Vagina (tissue), 2 donors: Measurements from ENCODE around the gene FBXO36. TPM values are rescaled to one million over a fixed set of nuclear protein-coding genes. Genes with fewer than 3 reads are reported as not detected.

ENCODE experiments used
- DNase-seq, 2 donors: peaks; one replicate each; pipeline ENCODE4 v3.0.0-alpha.2; 2017; ENCODE audit errors: extremely low spot score in 2 of 2
- H3K27ac ChIP-seq: fragments of 200-600 bp; sonication (generic); one replicate; pipeline ENCODE4 v1.5.1; 2019
- H3K27me3 ChIP-seq: fragments of 200-600 bp; sonication (generic); one replicate; pipeline ENCODE4 v1.5.1; 2019
- H3K36me3 ChIP-seq, 2 donors: fragments of 200-600 bp; sonication (generic); one replicate each; pipeline ENCODE4 v1.5.1; 2017 to 2019
- H3K4me1 ChIP-seq: fragments of 200-600 bp; sonication (generic); one replicate; pipeline ENCODE4 v1.5.1; 2019
- H3K4me3 ChIP-seq, 2 donors: fragments of 200-600 bp; sonication (generic); 1 replicate in 1 of 2; 2 replicates in 1 of 2; pipeline ENCODE4 v1.5.1; 2016 to 2019
- H3K9me3 ChIP-seq: fragments of 200-600 bp; sonication (generic); one replicate; pipeline ENCODE4 v1.5.1; 2019
- POLR2A ChIP-seq, 2 donors: fragments of 450-650 bp; IDR thresholded peaks; one replicate each; pipeline ENCODE4 v1.6.1; 2017; ENCODE audit warnings: antibody characterized with exemption in 2 of 2, mild to moderate bottlenecking in 2 of 2, moderate library complexity in 2 of 2
- POLR2AphosphoS5 ChIP-seq, 2 donors: sonication (generic); formaldehyde crosslinking; IDR thresholded peaks; one replicate each; pipeline ENCODE4 v1.9.0; 2017; ENCODE audit warnings: antibody characterized with exemption in 2 of 2, mild to moderate bottlenecking in 2 of 2, low read depth in 1 of 2; ENCODE audit not compliant: insufficient read depth in 1 of 2
- intact Hi-C: fragments of 100-400 bp; cut with DNase I; formaldehyde crosslinking; loops from one replicate; pipeline ENCODE4 v1.15.1; 2023
- total RNA-seq: library from RNA; depleted of rRNA; stranded (reverse); fragments of >200 nt; gene quantifications from one replicate; pipeline ENCODE4 v1.2.3, GENCODE V29; 2016
- TF ChIP-seq, protein P1 (sequence below), 3 experiments: fragments of 450-650 bp in 2 of 3; fragments of 200-600 bp in 1 of 3; sonication (generic) in 1 of 3; IDR thresholded peaks; one replicate each; pipeline ENCODE4 v1.5.1; 2017 to 2019; ENCODE audit warnings: antibody characterized with exemption in 3 of 3, mild to moderate bottlenecking in 2 of 3, moderate library complexity in 2 of 3

The FBXO36 gene
- total RNA-seq, 1 donor from 2014 or later, result 1.7 TPM

GRCh38 chr2:229930656-229931055 is 8.4 kb downstream of the FBXO36 start:
- no peaks in the 10 kb centered on the region for H3K27me3 ChIP-seq
- intact Hi-C loops, result no loop called here
- TF ChIP-seq, protein P1, sequence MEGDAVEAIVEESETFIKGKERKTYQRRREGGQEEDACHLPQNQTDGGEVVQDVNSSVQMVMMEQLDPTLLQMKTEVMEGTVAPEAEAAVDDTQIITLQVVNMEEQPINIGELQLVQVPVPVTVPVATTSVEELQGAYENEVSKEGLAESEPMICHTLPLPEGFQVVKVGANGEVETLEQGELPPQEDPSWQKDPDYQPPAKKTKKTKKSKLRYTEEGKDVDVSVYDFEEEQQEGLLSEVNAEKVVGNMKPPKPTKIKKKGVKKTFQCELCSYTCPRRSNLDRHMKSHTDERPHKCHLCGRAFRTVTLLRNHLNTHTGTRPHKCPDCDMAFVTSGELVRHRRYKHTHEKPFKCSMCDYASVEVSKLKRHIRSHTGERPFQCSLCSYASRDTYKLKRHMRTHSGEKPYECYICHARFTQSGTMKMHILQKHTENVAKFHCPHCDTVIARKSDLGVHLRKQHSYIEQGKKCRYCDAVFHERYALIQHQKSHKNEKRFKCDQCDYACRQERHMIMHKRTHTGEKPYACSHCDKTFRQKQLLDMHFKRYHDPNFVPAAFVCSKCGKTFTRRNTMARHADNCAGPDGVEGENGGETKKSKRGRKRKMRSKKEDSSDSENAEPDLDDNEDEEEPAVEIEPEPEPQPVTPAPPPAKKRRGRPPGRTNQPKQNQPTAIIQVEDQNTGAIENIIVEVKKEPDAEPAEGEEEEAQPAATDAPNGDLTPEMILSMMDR (IDR thresholded peaks at IDR 0.05), result no peak
- TF ChIP-seq POLR2A (IDR thresholded peaks at IDR 0.05) (no peak), POLR2AphosphoS5 (IDR thresholded peaks at IDR 0.05; ENCODE audit: insufficient read depth in 1 of 2, low read depth in 1 of 2) (no peak)
- no peak for DNase-seq
- no peaks in the 10 kb centered on the region for H3K36me3 ChIP-seq
- H3K9me3 ChIP-seq, result no peaks in the 10 kb centered on the region
- no peaks in the 10 kb centered on the region for H3K4me1 ChIP-seq
- no peak overlapping the region for H3K4me3 ChIP-seq
- H3K27ac ChIP-seq, result no peak overlapping the region

DNA sequence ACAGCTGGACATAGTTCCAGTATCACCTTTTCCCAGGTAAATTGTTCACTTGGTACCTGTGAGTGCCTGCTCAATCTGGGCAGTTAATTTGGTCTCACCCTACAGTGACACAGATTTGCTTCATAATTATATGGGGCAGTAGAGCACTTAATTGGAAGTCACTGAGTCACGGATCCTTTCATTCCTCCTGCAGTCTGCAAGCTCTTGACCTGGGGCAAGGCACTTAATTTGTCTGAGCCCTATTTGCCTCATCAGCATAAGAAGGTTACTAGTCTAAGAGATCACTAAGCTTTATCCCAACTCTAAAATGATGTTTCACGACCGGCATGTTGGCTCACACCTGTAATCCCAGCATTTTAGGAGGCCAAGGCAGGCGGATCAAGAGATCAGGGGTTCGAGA is 8.9 kb downstream of the FBXO36 start:
- H3K27ac ChIP-seq, result no peak overlapping the region
- DNase-seq, result no peak
- no peaks in the 10 kb centered on the region for H3K27me3 ChIP-seq
- H3K4me3 ChIP-seq, result no peak overlapping the region
- no peaks in the 10 kb centered on the region for H3K4me1 ChIP-seq
- H3K36me3 ChIP-seq, result no peaks in the 10 kb centered on the region
- TF ChIP-seq POLR2A (IDR thresholded peaks at IDR 0.05) (no peak), POLR2AphosphoS5 (IDR thresholded peaks at IDR 0.05; ENCODE audit: insufficient read depth in 1 of 2, low read depth in 1 of 2) (no peak)
- TF ChIP-seq, protein P1 (IDR thresholded peaks at IDR 0.05), result no peak
- intact Hi-C loops, result no loop called here
- H3K9me3 ChIP-seq, result no peaks in the 10 kb centered on the region

GRCh38 chr2:229937537-229937936 is 15.2 kb downstream of the FBXO36 start:
- H3K27me3 ChIP-seq, result no peaks in the 10 kb centered on the region
- no peak overlapping the region for H3K4me3 ChIP-seq
- intact Hi-C loops, result no loop called here
- no peak for DNase-seq
- H3K9me3 ChIP-seq, result no peaks in the 10 kb centered on the region
- H3K27ac ChIP-seq, result no peak overlapping the region
- no peaks in the 10 kb centered on the region for H3K4me1 ChIP-seq
- TF ChIP-seq POLR2AphosphoS5 (IDR thresholded peaks at IDR 0.05; ENCODE audit: insufficient read depth in 1 of 2, low read depth in 1 of 2) (no peak), POLR2A (IDR thresholded peaks at IDR 0.05) (no peak)
- TF ChIP-seq, protein P1 (IDR thresholded peaks at IDR 0.05), result no peak
- no peaks in the 10 kb centered on the region for H3K36me3 ChIP-seq

DNA sequence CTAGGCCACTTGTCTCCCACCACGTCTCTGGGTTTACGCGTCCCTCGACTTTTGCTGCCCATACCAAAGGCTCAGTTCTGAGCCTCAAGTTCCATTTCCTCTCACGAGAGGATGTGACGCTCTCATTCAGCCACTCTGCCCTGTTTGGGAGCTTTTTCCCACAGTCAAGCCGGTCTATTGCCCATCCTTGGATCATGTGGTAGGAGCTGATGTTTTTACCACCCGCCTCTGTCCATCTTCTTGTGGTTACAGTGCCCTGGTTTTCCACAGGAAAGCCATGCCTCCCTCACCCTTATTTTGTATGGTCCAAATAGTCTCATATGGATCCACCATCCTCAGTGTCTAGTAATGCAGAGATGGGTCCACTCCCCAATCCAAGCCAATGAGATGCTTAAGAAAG is 20.4 kb downstream of the FBXO36 start:
- intact Hi-C loops, result no loop called here

DNA sequence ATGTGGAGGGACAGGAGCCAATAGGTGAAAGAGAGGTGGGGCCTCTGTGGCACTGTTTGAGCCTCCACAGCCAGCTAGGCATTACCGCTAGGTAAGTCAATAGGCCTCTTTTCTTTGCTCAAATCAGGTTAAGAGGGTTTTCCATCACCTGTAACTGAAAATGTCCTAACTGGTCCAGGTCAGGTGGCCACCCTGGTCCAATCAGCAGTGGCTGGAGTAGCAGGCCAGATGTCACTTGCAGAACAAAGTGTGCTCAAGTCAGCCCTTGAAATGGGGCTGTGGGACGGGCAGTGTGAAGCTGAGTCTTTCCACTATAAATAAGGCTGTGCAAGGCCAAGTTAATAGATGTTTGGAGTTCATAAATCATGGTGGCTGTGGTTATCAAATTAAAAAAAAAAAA is 20.9 kb downstream of the FBXO36 start:
- H3K4me3 ChIP-seq, result no peak overlapping the region
- H3K4me1 ChIP-seq, result no peaks in the 10 kb centered on the region
- H3K36me3 ChIP-seq, result no peaks in the 10 kb centered on the region
- H3K27ac ChIP-seq, result no peak overlapping the region
- H3K27me3 ChIP-seq, result no peaks in the 10 kb centered on the region
- TF ChIP-seq, protein P1 (IDR thresholded peaks at IDR 0.05), result no peak
- TF ChIP-seq POLR2A (IDR thresholded peaks at IDR 0.05) (no peak), POLR2AphosphoS5 (IDR thresholded peaks at IDR 0.05; ENCODE audit: insufficient read depth in 1 of 2, low read depth in 1 of 2) (no peak)
- no peaks in the 10 kb centered on the region for H3K9me3 ChIP-seq
- no peak for DNase-seq
- intact Hi-C loops, result no loop called here

More for the DNA sequence above, 20.4 kb downstream of the FBXO36 start:
- Histone ChIP-seq H3K9me3 (no peaks in the 10 kb centered on the region), H3K27me3 (no peaks in the 10 kb centered on the region), H3K4me3 (no peak overlapping the region), H3K27ac (no peak overlapping the region), H3K36me3 (no peaks in the 10 kb centered on the region), H3K4me1 (no peaks in the 10 kb centered on the region)
- no peak for TF ChIP-seq POLR2A (IDR thresholded peaks at IDR 0.05)
- TF ChIP-seq, protein P1 (IDR thresholded peaks at IDR 0.05), result no peak
- no peak for TF ChIP-seq POLR2AphosphoS5 (IDR thresholded peaks at IDR 0.05; ENCODE audit: insufficient read depth in 1 of 2, low read depth in 1 of 2)
- no peak for DNase-seq
